ENCODE data around the gene SPATA20. TPM values are rescaled to one million over a fixed set of nuclear protein-coding genes. Genes with fewer than 3 reads are reported as not detected.

SPATA20 gene
- total and polyA plus RNA-seq, 2 of the 13 experiments (the other 11 are each of a cell fraction or from before 2014, with no cell fraction given) = 36.1 to 64.8 TPM

DNA sequence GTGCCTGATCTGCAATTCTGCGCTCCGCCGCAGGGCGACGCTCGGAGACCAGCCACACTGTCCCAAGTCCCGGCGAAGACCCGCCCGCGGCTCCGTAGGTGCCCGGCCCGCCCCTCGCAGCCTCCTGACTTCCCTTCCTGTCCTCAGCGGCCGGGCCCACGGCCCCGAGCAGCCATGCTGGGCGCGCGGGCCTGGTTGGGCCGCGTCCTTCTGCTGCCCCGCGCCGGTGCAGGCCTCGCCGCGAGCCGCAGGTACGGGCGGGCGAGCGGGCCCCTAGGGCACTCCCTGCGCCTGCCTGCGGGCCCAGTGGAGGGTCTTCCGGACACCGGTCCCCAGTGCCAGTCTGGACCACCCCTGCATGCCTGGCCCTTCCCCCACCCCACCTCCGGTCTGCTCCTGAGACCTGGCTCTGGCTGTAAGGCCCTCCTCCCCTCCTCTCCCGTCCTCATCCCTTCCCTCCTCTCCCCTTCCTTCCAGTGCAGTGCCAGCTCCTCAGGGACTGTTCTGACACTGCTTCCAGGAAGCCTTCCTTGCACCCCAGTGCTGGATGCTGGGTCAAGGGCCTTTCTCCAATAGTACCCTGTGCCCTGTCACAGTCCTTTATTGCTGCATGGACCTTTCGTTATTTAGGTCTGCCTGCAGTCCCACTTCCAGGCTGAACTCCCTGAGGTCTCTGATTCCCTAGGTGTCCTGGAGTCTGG, at the start of gene SPATA20 (continued):
- TF ChIP-seq, protein P1, sequence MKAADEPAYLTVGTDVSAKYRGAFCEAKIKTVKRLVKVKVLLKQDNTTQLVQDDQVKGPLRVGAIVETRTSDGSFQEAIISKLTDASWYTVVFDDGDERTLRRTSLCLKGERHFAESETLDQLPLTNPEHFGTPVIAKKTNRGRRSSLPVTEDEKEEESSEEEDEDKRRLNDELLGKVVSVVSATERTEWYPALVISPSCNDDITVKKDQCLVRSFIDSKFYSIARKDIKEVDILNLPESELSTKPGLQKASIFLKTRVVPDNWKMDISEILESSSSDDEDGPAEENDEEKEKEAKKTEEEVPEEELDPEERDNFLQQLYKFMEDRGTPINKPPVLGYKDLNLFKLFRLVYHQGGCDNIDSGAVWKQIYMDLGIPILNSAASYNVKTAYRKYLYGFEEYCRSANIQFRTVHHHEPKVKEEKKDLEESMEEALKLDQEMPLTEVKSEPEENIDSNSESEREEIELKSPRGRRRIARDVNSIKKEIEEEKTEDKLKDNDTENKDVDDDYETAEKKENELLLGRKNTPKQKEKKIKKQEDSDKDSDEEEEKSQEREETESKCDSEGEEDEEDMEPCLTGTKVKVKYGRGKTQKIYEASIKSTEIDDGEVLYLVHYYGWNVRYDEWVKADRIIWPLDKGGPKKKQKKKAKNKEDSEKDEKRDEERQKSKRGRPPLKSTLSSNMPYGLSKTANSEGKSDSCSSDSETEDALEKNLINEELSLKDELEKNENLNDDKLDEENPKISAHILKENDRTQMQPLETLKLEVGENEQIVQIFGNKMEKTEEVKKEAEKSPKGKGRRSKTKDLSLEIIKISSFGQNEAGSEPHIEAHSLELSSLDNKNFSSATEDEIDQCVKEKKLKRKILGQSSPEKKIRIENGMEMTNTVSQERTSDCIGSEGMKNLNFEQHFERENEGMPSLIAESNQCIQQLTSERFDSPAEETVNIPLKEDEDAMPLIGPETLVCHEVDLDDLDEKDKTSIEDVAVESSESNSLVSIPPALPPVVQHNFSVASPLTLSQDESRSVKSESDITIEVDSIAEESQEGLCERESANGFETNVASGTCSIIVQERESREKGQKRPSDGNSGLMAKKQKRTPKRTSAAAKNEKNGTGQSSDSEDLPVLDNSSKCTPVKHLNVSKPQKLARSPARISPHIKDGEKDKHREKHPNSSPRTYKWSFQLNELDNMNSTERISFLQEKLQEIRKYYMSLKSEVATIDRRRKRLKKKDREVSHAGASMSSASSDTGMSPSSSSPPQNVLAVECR (CRISPR knock-in tag; IDR thresholded peaks at IDR 0.05; ENCODE audit: borderline replicate concordance) = peak; percentile 81; the same call in 1 of the 2 replicates
- peak; percentile 57; the same call in 1 of the 2 replicates for TF ChIP-seq GZF1 (CRISPR knock-in tag; IDR thresholded peaks at IDR 0.05)
- TF ChIP-seq ZNF296 (CRISPR knock-in tag; conservative IDR thresholded peaks at IDR 0.05) = 0 out of 2 replicates have a peak, but pooled peaks have one; percentile 20
- TF ChIP-seq, protein P2, sequence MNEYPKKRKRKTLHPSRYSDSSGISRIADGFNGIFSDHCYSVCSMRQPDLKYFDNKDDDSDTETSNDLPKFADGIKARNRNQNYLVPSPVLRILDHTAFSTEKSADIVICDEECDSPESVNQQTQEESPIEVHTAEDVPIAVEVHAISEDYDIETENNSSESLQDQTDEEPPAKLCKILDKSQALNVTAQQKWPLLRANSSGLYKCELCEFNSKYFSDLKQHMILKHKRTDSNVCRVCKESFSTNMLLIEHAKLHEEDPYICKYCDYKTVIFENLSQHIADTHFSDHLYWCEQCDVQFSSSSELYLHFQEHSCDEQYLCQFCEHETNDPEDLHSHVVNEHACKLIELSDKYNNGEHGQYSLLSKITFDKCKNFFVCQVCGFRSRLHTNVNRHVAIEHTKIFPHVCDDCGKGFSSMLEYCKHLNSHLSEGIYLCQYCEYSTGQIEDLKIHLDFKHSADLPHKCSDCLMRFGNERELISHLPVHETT (CRISPR knock-in tag; conservative IDR thresholded peaks at IDR 0.05) = no peak
- TF ChIP-seq RARA (CRISPR knock-in tag; IDR thresholded peaks at IDR 0.05) = no peak
- TF ChIP-seq, protein P3, sequence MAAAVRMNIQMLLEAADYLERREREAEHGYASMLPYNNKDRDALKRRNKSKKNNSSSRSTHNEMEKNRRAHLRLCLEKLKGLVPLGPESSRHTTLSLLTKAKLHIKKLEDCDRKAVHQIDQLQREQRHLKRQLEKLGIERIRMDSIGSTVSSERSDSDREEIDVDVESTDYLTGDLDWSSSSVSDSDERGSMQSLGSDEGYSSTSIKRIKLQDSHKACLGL (CRISPR knock-in tag; IDR thresholded peaks at IDR 0.05) = peak; percentile 82
- TF ChIP-seq ZFP36 (IDR thresholded peaks at IDR 0.05; ENCODE audit: borderline replicate concordance, low read depth, low read length, partially characterized antibody) = peak; percentile 52
- peak; percentile 77 for TF ChIP-seq ZNF567 (CRISPR knock-in tag; IDR thresholded peaks at IDR 0.05; ENCODE audit: borderline replicate concordance)
- TF ChIP-seq, protein P4, sequence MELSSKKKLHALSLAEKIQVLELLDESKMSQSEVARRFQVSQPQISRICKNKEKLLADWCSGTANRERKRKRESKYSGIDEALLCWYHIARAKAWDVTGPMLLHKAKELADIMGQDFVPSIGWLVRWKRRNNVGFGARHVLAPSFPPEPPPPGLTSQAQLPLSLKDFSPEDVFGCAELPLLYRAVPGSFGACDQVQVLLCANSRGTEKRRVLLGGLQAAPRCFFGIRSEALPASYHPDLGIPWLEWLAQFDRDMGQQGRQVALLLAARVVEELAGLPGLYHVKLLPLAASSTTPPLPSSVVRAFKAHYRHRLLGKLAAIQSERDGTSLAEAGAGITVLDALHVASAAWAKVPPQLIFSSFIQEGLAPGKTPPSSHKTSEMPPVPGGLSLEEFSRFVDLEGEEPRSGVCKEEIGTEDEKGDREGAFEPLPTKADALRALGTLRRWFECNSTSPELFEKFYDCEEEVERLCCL (CRISPR knock-in tag; IDR thresholded peaks at IDR 0.05; ENCODE audit: borderline replicate concordance) = no peak
- TF ChIP-seq ZNF451 (CRISPR knock-in tag; IDR thresholded peaks at IDR 0.05) = peak; percentile 49; the same call in 1 of the 2 replicates
- 0 out of 2 replicates have a peak, but pooled peaks have one; percentile 72 for TF ChIP-seq KLF15 (CRISPR knock-in tag; IDR thresholded peaks at IDR 0.05; ENCODE audit: borderline replicate concordance)
- TF ChIP-seq, protein P5, sequence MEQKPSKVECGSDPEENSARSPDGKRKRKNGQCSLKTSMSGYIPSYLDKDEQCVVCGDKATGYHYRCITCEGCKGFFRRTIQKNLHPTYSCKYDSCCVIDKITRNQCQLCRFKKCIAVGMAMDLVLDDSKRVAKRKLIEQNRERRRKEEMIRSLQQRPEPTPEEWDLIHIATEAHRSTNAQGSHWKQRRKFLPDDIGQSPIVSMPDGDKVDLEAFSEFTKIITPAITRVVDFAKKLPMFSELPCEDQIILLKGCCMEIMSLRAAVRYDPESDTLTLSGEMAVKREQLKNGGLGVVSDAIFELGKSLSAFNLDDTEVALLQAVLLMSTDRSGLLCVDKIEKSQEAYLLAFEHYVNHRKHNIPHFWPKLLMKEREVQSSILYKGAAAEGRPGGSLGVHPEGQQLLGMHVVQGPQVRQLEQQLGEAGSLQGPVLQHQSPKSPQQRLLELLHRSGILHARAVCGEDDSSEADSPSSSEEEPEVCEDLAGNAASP (CRISPR knock-in tag; IDR thresholded peaks at IDR 0.05; ENCODE audit: borderline replicate concordance) = peak; percentile 70; the same call in 1 of the 2 replicates

Data from HepG2 (cell line).